Activated effector memory CD4-positive, alpha-beta T cell treated with Interleukin-2 at 50 U/mL for 16 hours (primary cell): ENCODE measurements around the gene MAGEA9.
"Not testable (repeated sequence)": the region's sequence is repeated elsewhere in the genome, so short reads cannot be mapped to it uniquely, and the experiment has no call there.

Source experiments
- DNase-seq: peaks from one replicate; pipeline ENCODE4 v3.0.0-alpha.2; 2020

Gene MAGEA9

GRCh38 chrX:149807747-149808458 lies 26.2 kb downstream of the MAGEA9 start:
- no peak for DNase-seq

DNA sequence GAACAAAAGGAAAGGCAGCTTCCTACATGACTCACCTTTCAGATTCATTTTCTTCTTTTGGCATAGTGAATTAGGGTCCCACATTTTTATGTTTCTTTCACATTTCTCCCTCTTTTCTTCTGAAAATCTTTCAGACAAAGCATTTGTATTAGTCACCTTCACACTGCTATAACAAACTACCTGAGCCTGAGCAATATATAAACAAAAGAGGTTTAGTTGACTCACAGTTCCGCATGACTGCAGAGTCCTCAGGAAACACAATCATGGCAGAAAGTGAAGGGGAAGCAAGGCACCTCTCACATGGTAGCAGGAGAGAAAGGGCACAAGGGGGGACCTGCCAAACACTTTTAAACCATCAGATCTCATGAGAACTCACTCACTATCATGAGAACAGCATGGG lies 36.9 kb downstream of the MAGEA9 start:
- DNase-seq = no peak

DNA sequence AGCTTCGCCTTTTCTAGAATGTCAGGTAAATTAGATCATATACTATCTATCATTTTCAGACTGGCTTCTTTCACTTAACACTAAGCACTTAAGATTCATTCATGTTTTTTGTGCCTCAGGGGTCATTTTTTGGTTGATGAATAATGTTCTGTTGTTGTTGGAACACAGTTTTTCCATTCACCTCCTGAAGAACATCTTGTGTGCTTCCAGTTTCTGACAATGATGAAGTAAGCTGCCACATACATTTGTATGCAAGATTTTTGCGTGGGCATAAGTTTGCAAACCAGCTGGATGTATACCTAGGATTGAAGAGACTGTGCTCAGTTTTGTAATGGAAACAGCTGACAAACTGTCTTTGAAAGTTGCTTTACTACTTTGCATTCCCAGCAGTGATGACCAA lies 37.6 kb downstream of the MAGEA9 start:
- DNase-seq = no peak

DNA sequence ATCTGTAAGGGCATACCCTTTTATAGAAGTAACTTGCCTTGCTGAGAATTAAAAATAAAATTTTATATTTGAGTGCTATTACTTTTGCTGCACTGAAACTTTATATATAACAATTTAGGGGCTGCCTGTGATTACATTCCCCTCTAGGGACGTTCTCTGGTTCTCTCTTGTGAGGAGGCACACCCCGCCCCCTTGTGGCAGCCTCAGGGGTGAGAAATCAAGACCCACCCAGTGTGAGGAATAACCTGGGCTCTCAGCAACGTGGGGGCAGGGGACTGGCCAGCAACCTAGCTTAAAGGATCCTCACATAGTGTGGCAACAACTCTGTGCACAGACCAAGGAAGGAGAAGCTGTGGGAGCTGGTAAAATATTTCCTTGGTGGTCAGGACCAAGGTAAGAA lies 43.7 kb downstream of the MAGEA9 start:
- DNase-seq = no peak

- no peak for DNase-seq
These were observed 45.5 kb downstream of the MAGEA9 start for GRCh38 chrX:149827254-149827653.

- no peak for DNase-seq
These were observed 48.0 kb downstream of the MAGEA9 start for GRCh38 chrX:149829751-149830191.

DNA sequence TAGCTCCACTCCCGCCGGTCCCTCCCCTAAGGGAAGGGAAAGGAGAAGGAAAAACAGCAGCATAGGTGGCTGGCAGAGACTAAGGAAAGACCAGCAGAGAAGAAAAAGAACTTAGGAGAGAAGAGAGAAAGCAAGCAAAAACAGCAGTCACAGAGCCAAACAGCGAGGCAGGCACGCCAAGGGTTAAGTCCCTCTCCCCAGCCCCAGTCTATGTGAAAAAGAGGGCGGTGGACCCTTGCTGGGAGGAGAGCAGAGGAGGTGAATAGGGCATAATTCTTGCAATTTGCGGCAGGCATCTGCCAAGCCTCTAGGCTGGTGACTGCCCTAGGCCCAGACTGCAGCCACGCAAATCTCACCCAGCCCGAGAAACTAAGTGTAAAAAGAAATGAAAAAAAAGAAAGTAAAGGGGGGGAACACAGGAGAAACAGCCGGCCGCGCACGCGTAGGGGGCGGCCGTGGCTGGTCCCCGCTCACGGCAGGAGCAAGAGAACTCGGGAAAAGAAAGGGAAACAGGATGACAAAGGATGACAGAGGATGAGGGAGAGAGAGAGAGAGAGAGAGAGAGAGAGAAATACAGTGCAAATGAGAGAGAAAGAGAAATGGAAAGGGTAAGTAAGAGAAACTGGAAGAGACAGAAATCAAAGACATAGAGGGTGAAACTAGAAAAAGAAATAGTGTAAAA lies 48.6 kb downstream of the MAGEA9 start:
- DNase-seq = no peak

DNA sequence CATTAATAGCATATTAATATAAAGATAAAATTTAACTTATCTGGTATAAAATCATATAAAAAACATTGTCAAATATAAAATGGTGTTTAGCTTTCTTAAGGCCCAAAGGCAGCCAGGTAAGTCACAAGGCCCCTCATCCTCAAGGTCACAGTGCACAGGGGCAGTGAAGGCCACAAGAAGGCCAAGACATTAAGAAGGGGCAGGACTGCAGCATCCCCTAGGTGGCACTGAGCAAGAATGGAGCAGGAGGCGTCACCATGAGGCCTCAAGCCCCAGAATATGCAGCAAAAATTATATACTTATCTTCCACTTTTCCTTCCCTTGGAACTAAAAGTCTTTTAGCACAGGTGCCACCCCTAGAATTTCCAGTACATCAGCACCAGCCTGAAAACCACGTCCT lies 49.7 kb downstream of the MAGEA9 start:
- no peak for DNase-seq

GRCh38 chrX:149836728-149837127 lies 55.0 kb downstream of the MAGEA9 start:
- not testable (repeated sequence) for DNase-seq

- no peak for DNase-seq
These were observed 55.4 kb downstream of the MAGEA9 start for GRCh38 chrX:149837167-149837566.
